ENCODE data around the gene ARG2.

DNA sequence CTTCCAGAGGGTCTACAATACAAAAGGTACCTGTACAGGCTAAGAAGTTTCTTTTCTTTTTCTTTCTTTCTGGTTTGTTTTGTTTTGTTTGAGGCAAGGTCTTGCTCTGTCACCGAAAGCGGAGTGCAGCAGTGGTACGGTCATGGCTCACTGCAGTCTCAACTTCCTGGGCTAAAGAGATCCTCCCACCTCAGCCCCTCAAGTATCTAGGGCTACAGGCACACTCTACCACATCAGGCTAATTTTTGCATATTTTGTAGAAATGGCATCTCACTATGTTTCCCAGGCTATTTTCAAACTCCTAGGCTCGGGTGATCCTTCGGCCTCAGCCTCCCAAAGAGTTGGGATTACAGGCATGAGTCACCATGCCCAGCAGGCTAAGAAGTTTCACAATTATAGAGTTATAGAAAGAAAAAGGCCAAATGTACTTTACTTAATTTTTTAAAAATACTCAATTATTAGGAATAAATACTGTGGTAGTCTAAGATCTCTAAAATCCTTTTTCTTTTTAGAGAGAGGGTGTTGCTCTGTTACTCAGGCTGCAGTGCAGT lies 16.6 kb upstream of the ARG2 start:
- TF ChIP-seq, protein P1, sequence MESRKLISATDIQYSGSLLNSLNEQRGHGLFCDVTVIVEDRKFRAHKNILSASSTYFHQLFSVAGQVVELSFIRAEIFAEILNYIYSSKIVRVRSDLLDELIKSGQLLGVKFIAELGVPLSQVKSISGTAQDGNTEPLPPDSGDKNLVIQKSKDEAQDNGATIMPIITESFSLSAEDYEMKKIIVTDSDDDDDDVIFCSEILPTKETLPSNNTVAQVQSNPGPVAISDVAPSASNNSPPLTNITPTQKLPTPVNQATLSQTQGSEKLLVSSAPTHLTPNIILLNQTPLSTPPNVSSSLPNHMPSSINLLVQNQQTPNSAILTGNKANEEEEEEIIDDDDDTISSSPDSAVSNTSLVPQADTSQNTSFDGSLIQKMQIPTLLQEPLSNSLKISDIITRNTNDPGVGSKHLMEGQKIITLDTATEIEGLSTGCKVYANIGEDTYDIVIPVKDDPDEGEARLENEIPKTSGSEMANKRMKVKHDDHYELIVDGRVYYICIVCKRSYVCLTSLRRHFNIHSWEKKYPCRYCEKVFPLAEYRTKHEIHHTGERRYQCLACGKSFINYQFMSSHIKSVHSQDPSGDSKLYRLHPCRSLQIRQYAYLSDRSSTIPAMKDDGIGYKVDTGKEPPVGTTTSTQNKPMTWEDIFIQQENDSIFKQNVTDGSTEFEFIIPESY (IDR thresholded peaks at IDR 0.05), result no peak
- no peak for TF ChIP-seq POLR2AphosphoS5 (IDR thresholded peaks at IDR 0.05; ENCODE audit: low read length)
